SK-N-SH treated with all-trans-retinoic acid at 6 μM for 48 hours (cell line): ENCODE data around the gene SCAMP1.

ENCODE experiments used
- BACH2 ChIP-seq: fragments of 250-450 bp; sonication (Bioruptor Pico); IDR thresholded peaks from 2 replicates; pipeline ENCODE4 v1.9.0; 2021; ENCODE audit warnings: mild to moderate bottlenecking, borderline replicate concordance
- CSRNP3 ChIP-seq: fragments of 250-450 bp; sonication (Bioruptor Pico); IDR thresholded peaks from 2 replicates; pipeline ENCODE4 v1.5.1; 2021; ENCODE audit warnings: mild to moderate bottlenecking, moderate library complexity
- OSR1 ChIP-seq: fragments of 250-450 bp; sonication (Bioruptor Pico); IDR thresholded peaks from 2 replicates; pipeline ENCODE4 v1.8.0; 2022; ENCODE audit warnings: moderate library complexity, mild to moderate bottlenecking, inconsistent platforms
- SNAI2 ChIP-seq: fragments of 250-450 bp; sonication (Bioruptor Pico); IDR thresholded peaks from 2 replicates; pipeline ENCODE4 v1.5.0; 2020; ENCODE audit warnings: mild to moderate bottlenecking, moderate library complexity
- TOX ChIP-seq: fragments of 250-450 bp; sonication (Bioruptor Pico); IDR thresholded peaks from 2 replicates; pipeline ENCODE4 v1.8.0; 2021; ENCODE audit warnings: mild to moderate bottlenecking, moderate library complexity, borderline replicate concordance
- ZFP30 ChIP-seq: fragments of 450-650 bp; formaldehyde crosslinking; IDR thresholded peaks from 2 replicates; pipeline ENCODE4 v1.5.0; 2022; ENCODE audit warnings: mild to moderate bottlenecking, moderate library complexity
- ZNF70 ChIP-seq: fragments of 450-650 bp; formaldehyde crosslinking; IDR thresholded peaks from 2 replicates; pipeline ENCODE4 v1.5.0; 2020; ENCODE audit warnings: mild to moderate bottlenecking, moderate library complexity
- ZNF8 ChIP-seq: fragments of 450-650 bp; formaldehyde crosslinking; IDR thresholded peaks from 2 replicates; pipeline ENCODE4 v1.5.0; 2020; ENCODE audit warnings: mild to moderate bottlenecking, moderate library complexity

- TF ChIP-seq ZNF8 (CRISPR knock-in tag) (no peak), TOX (CRISPR knock-in tag) (no peak), OSR1 (CRISPR knock-in tag) (no peak), SNAI2 (no peak), CSRNP3 (CRISPR knock-in tag) (no peak), ZNF70 (no peak), ZFP30 (CRISPR knock-in tag) (no peak), BACH2 (CRISPR knock-in tag) (no peak)
Measured at GRCh38 chr5:78500871-78501270, 140.5 kb downstream of the SCAMP1 start.
